Testis (tissue), 3 donors: ENCODE measurements around the gene TDRD10. TPM values are rescaled to one million over a fixed set of nuclear protein-coding genes. Genes with fewer than 3 reads are reported as not detected.

ENCODE experiments used
- DNase-seq: peaks from one replicate; pipeline ENCODE4 v3.0.0-alpha.2; 2019
- H3K27ac ChIP-seq, 2 donors: fragments of 200-600 bp; sonication (generic); one replicate each; pipeline ENCODE4 v1.5.1; 2019
- H3K27me3 ChIP-seq: fragments of 200-600 bp; sonication (generic); one replicate; pipeline ENCODE4 v1.5.1; 2019
- H3K36me3 ChIP-seq: fragments of 200-600 bp; sonication (generic); one replicate; pipeline ENCODE4 v1.5.1; 2017; ENCODE audit warnings: low read depth; ENCODE audit errors: missing control alignments
- H3K4me1 ChIP-seq: fragments of 200-600 bp; sonication (generic); one replicate; pipeline ENCODE4 v1.5.1; 2019
- H3K4me3 ChIP-seq, 2 donors: fragments of 200-600 bp; sonication (generic); one replicate each; pipeline ENCODE4 v1.5.1; 2017 to 2019
- H3K9me3 ChIP-seq: fragments of 200-600 bp; sonication (generic); one replicate; pipeline ENCODE4 v1.5.1; 2017
- POLR2A ChIP-seq: fragments of 450-650 bp; IDR thresholded peaks from one replicate; pipeline ENCODE4 v1.6.1; 2017; ENCODE audit warnings: antibody characterized with exemption, mild to moderate bottlenecking, moderate library complexity
- WGBS, 2 donors: methylation state at CpG; one replicate each; pipeline ENCODE4 v1.1.5; 2018; 5-methylcytosine and 5-hydroxymethylcytosine counted together
- intact Hi-C: fragments of 100-400 bp; cut with DNase I; formaldehyde crosslinking; loops from one replicate; pipeline ENCODE4 v1.15.1; 2023; ENCODE audit warnings: low total_unique reads
- polyA plus RNA-seq: library from polyadenylated mRNA; stranded (reverse); fragments of 350-450 nt; fragmentation: Illumina TruSeq; extraction: RNeasy Lipid Tissue Mini Kit (QIAGEN cat#74804); gene quantifications from one replicate; pipeline ENCODE4 v1.2.3, GENCODE V29; 2014; ENCODE audit warnings: low read depth, low replicate concordance; ENCODE audit not compliant: insufficient read depth
- total RNA-seq, 2 donors: library from RNA; depleted of rRNA; stranded (reverse); fragments of >200 nt; gene quantifications; one replicate each; pipeline ENCODE4 v1.2.3, GENCODE V29; 2016
- TF ChIP-seq, protein P1 (sequence below), 3 experiments: fragments of 450-650 bp in 2 of 3; fragments of 200-600 bp in 1 of 3; sonication (generic) in 1 of 3; IDR thresholded peaks; one replicate each; pipeline ENCODE4 v1.5.1; 2016 to 2019; ENCODE audit warnings: antibody characterized with exemption in 3 of 3, mild to moderate bottlenecking in 2 of 3, moderate library complexity in 1 of 3

The TDRD10 gene
- total and polyA plus RNA-seq, 3 donors from 2014 or later, result 50.9 to 123 (median 60.3) TPM

DNA sequence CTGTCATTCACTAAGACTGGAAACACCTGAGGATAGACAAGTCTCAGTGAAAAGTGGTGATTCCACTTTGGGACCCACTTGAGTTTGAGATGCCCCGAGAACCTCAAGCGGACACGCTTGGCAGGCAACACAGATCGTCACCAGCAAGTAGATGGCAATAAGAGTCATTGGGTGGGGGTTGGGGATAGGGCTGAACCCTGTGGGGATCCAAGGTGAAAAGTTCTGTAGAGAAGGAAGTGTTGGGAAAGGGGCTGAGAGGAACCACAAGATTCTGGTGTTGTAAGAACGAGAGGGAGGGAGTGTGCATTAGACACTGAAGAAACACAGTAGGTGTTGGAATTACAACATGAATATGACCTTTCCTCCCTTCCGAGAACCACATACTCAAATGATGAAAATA, 45.4 kb upstream of the TDRD10 start:
- Histone ChIP-seq H3K27ac (no peak overlapping the region), H3K4me1 (no peaks in the 10 kb centered on the region), H3K27me3 (no peaks in the 10 kb centered on the region), H3K36me3 (no peaks in the 10 kb centered on the region), H3K9me3 (no peaks in the 10 kb centered on the region), H3K4me3 (no peak overlapping the region)
- WGBS, 2 donors, result 87 to 94% methylated on average over 6 of the region's 6 CpGs
- no peak for DNase-seq
- no peak for TF ChIP-seq POLR2A
- TF ChIP-seq, protein P1, sequence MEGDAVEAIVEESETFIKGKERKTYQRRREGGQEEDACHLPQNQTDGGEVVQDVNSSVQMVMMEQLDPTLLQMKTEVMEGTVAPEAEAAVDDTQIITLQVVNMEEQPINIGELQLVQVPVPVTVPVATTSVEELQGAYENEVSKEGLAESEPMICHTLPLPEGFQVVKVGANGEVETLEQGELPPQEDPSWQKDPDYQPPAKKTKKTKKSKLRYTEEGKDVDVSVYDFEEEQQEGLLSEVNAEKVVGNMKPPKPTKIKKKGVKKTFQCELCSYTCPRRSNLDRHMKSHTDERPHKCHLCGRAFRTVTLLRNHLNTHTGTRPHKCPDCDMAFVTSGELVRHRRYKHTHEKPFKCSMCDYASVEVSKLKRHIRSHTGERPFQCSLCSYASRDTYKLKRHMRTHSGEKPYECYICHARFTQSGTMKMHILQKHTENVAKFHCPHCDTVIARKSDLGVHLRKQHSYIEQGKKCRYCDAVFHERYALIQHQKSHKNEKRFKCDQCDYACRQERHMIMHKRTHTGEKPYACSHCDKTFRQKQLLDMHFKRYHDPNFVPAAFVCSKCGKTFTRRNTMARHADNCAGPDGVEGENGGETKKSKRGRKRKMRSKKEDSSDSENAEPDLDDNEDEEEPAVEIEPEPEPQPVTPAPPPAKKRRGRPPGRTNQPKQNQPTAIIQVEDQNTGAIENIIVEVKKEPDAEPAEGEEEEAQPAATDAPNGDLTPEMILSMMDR (IDR thresholded peaks at IDR 0.05), result no peak
- intact Hi-C loops, result no loop called here

DNA sequence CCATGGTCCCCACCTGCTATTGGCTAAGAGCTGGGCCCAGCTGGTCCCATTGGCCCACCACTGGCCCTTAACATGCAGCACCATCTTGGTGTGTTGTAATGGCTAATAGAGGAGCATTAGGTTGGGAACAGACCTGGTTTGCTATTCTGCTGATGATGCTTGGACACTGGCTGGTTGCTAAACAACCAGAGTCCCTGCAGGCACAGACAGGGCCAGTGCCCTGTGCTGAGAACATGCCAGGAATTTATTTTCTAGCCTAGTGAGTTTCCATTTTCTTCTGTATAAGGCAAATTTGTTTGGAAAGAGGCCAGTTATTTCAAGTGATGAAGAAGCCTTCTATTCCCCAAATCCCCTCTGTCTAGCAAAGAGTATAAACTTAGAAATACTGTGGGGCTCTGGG, 42.9 kb upstream of the TDRD10 start:
- DNase-seq, result no peak
- Histone ChIP-seq H3K27me3 (no peaks in the 10 kb centered on the region), H3K27ac (no peak overlapping the region), H3K9me3 (no peaks in the 10 kb centered on the region), H3K4me3 (no peak overlapping the region), H3K4me1 (no peaks in the 10 kb centered on the region), H3K36me3 (no peaks in the 10 kb centered on the region)
- intact Hi-C loops, result no loop called here
- TF ChIP-seq POLR2A, result no peak
- TF ChIP-seq, protein P1 (IDR thresholded peaks at IDR 0.05), result no peak

GRCh38 chr1:154460695-154461260, 41.2 kb upstream of the TDRD10 start:
- DNase-seq, result no peak
- H3K36me3 ChIP-seq, result no peaks in the 10 kb centered on the region
- no peaks in the 10 kb centered on the region for H3K9me3 ChIP-seq
- H3K4me3 ChIP-seq, result no peak overlapping the region
- H3K27me3 ChIP-seq, result no peaks in the 10 kb centered on the region
- no peak overlapping the region for H3K27ac ChIP-seq
- intact Hi-C loops, result no loop called here
- WGBS, 2 donors, result 50 to 65% methylated on average over 15 of the region's 15 CpGs
- TF ChIP-seq, protein P1 (IDR thresholded peaks at IDR 0.05), result no peak
- TF ChIP-seq POLR2A, result no peak
- no peaks in the 10 kb centered on the region for H3K4me1 ChIP-seq

- no peak overlapping the region for H3K4me3 ChIP-seq
- no peak overlapping the region for H3K27ac ChIP-seq
- WGBS, 2 donors, result 52 to 56% methylated on average over 4 of the region's 4 CpGs
- peak; percentile 46 for DNase-seq
- no peaks in the 10 kb centered on the region for H3K36me3 ChIP-seq
- H3K27me3 ChIP-seq, result no peaks in the 10 kb centered on the region
- peaks cover 11% of the 10 kb centered on the region for H3K4me1 ChIP-seq
- intact Hi-C loops, result no loop called here
- TF ChIP-seq, protein P1 (IDR thresholded peaks at IDR 0.05), result no peak
- TF ChIP-seq POLR2A, result no peak
- no peaks in the 10 kb centered on the region for H3K9me3 ChIP-seq
Measured at GRCh38 chr1:154463512-154463990, 38.5 kb upstream of the TDRD10 start.

GRCh38 chr1:154465621-154466195, 36.3 kb upstream of the TDRD10 start:
- TF ChIP-seq, protein P1 (IDR thresholded peaks at IDR 0.05), result no peak
- TF ChIP-seq POLR2A, result no peak
- DNase-seq, result no peak
- WGBS, 2 donors, result 84 to 85% methylated on average over 7 to 8 of the region's 8 CpGs
- H3K27ac ChIP-seq, result peak overlapping the region; percentile 29 to 48
- H3K4me3 ChIP-seq, result no peak overlapping the region
- no peaks in the 10 kb centered on the region for H3K36me3 ChIP-seq
- H3K27me3 ChIP-seq, result no peaks in the 10 kb centered on the region
- H3K9me3 ChIP-seq, result no peaks in the 10 kb centered on the region
- H3K4me1 ChIP-seq, result peaks cover 15% of the 10 kb centered on the region
- intact Hi-C loops, result no loop called here
